Fibroblast of the conjunctiva (primary cell): ENCODE results near the gene PRTFDC1.
"Not testable (repeated sequence)": the region's sequence is repeated elsewhere in the genome, so short reads cannot be mapped to it uniquely, and the experiment has no call there.

Experiments used
- DNase-seq: peaks from one replicate; pipeline ENCODE4 v3.0.0-alpha.2; 2010; ENCODE audit warnings: low read depth

The PRTFDC1 gene

DNA sequence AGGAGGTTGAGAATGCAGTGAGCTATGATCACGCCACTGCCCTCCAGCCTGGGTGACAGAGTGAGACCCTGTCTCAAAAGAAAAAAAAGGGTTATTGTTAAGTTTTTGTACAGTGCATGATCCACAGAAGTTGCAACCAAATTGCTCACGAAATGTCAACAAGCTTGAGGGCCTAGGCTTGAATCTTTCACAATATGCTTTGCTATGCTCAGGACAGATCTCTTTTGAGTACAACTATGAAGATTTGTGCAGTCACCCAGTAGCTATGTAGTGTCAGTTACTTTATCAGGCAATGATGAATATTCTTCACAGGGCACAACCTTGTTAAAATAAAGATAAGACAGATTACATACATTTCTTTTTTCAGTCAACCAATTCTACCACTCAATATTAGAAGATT is 109.2 kb downstream of the PRTFDC1 start:
- no peak for DNase-seq

- no peak for DNase-seq
These were observed 109.5 kb downstream of the PRTFDC1 start for GRCh38 chr10:24842856-24843255.

- no peak for DNase-seq
These were observed 110.9 kb downstream of the PRTFDC1 start for GRCh38 chr10:24841530-24841929.

- DNase-seq: no peak
These were observed 111.6 kb downstream of the PRTFDC1 start for GRCh38 chr10:24840784-24841183.

GRCh38 chr10:24837781-24838180 is 114.6 kb downstream of the PRTFDC1 start:
- DNase-seq: not testable (repeated sequence)

GRCh38 chr10:24834869-24835268 is 117.5 kb downstream of the PRTFDC1 start:
- no peak for DNase-seq

DNA sequence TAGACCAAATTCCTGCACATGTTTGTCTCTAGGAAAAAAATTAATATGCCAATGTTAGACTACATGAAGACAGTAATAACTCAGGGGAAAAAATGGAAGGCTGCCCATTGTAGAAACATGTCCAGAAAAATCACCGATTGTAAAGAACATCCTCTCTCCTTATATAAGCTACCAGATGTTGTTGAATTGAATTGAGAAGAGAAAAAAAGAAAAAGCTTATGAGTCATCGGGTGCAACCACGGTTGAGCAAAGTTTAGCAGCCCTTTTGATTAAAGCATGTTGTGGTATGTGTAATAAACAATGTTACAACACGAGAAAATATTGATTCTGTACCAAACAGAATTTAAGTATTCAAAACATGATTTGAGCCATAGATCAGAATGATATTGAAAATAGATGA is 126.4 kb downstream of the PRTFDC1 start:
- DNase-seq: peak; percentile 51

- no peak for DNase-seq
These were observed 126.9 kb downstream of the PRTFDC1 start for GRCh38 chr10:24825551-24825950.

- DNase-seq: no peak
These were observed 127.9 kb downstream of the PRTFDC1 start for GRCh38 chr10:24824536-24824935.

DNA sequence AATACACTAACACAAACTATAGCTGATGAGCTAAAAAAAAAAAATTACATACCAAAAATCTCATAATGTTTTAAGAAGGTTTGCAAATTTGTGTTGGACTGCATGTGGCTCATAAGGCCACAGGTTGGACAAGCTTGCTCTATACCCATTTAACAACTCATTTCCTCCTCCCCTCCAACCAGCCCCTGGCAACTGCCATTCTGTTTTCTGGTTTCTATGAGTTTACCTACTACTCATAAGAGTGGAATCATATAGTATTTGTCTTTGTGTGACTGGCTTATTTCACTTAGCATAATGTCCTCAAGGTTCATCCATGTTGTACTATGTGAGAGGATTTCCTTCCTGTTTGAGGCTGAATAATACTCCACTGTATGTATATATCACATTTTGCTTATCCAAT is 128.3 kb downstream of the PRTFDC1 start:
- DNase-seq: no peak

GRCh38 chr10:24822590-24822989 is 129.8 kb downstream of the PRTFDC1 start:
- DNase-seq: no peak

GRCh38 chr10:24821986-24822385 is 130.4 kb downstream of the PRTFDC1 start:
- DNase-seq: no peak

DNA sequence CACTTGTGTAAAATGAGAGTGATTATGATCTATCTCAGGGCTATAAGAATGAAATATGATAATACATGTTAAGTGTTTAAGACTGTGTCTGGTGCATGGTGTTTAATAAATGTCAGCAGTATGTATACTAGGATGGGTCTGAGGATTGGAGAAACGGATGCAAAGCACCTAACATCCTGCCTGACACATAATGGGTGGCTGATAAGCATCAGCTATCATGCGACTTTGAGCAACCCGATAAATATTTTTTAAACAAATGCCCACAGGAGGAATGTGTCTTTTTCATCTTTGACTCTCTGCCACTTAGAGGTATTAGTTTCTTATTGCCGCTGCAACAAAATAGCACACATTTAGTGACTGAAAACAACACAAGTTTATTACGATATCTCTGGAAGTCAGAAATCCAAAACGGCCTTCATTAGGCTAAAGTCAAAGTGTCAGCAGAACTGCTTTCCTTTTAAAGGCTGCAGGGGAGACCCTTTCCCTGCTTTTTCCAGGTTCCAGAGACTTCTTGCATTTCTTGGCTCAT is 135.5 kb downstream of the PRTFDC1 start:
- DNase-seq: no peak

DNA sequence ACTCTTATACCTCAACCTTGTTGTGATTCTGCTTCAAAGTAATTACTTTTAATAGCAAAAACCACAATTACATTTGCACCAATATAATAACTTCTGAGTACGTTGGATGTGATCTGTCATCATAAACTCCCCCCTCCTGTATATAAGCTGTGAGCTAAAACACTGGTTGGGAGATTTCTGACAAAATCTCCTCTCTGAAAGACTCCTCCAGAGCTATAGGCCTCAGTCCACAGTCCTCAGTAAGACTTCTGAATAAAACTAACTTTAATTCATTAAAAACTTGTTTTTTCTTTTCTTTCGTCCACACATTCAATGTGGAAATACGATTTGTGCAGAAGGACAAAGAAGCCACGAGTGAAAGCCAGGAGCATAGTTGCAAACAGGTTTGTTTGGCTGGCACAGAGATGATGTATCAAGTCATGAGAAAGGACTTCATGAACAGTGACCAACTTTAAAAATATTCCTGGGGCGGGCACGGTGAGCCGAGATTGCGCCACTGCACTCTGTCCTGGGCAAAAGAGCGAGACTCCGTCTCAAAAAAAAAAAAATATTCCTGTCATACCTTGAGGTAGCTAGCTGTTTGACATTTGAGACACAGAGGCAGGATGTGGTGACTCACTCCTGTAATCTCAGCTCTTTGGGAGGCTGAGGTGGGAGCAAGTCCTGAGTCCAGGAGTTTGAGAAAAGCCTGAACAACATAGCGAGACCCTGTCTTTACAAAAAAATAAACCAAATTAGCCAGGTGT is 137.7 kb downstream of the PRTFDC1 start:
- no peak for DNase-seq

- no peak for DNase-seq
These were observed 138.6 kb downstream of the PRTFDC1 start for GRCh38 chr10:24813856-24814255.

GRCh38 chr10:24806262-24806661 is 146.1 kb downstream of the PRTFDC1 start:
- no peak for DNase-seq

GRCh38 chr10:24804956-24805355 is 147.4 kb downstream of the PRTFDC1 start:
- DNase-seq: no peak

DNA sequence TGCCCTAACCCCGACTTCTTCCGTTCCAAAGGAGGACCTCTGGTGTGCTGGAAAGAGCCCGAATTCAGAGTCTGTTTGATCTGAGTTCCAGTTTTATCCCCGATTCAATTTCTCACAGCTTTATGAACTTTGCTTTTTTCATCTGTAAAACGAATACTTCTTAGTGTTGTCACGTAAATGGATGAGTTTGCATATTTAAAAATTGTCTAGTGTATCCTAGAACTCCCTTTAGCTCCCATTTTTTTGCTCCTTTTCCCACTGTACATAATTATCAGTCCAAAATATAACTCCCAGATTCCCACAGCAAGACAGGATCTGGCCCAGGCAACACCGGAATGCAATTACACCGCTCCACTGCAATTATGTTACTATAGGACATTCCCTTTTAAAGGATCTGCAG is 148.0 kb downstream of the PRTFDC1 start:
- DNase-seq: no peak

DNA sequence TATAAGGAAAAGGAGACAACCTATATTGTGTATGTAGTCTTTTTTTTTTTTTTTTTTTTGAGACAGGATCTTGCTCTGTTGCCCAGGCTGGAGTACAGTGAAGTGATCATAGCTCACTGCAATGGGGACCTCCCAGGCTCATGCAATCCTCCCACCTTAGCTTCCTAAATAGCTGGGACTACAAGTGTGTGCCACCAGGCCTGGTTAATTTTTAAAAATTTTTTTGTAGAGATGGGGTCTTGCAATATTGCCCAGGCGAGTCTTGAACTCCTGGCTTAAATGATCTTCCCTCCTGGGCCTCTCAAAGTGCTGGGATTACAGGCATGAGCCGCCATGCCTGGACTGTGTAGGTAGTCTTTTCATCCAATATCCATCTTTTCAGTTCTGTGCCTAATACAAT is 150.0 kb downstream of the PRTFDC1 start:
- DNase-seq: no peak

GRCh38 chr10:24800861-24801260 is 151.5 kb downstream of the PRTFDC1 start:
- DNase-seq: no peak
